ENCODE measurements around the gene BMP10.

The BMP10 gene

GRCh38 chr2:68825866-68826265 lies 45.3 kb downstream of the BMP10 start:
- no peak for DNase-seq (ENCODE audit: low read depth)
- no peak overlapping the region for H3K4me3 ChIP-seq (ENCODE audit: low read depth, low read length)
- TF ChIP-seq MAX (IDR thresholded peaks at IDR 0.05; ENCODE audit: low read depth, low read length) (no peak), CTCF (IDR thresholded peaks at IDR 0.05; ENCODE audit: low read depth, low read length) (no peak), POLR2A (IDR thresholded peaks at IDR 0.05; ENCODE audit: extremely low read depth, insufficient read length) (no peak)

- DNase-seq (ENCODE audit: low read depth): no peak
- no peak overlapping the region for H3K4me3 ChIP-seq (ENCODE audit: low read depth, low read length)
- TF ChIP-seq MYC (IDR thresholded peaks at IDR 0.05; ENCODE audit: low read depth, low read length) (no peak), CTCF (IDR thresholded peaks at IDR 0.05; ENCODE audit: low read depth, low read length) (no peak), POLR2A (IDR thresholded peaks at IDR 0.05; ENCODE audit: extremely low read depth, insufficient read length) (no peak)
Measured at GRCh38 chr2:68824831-68825230, 46.4 kb downstream of the BMP10 start.

GRCh38 chr2:68822207-68822872 lies 48.9 kb downstream of the BMP10 start:
- DNase-seq (ENCODE audit: low read depth): no peak
- H3K4me3 ChIP-seq (ENCODE audit: low read depth, low read length): no peak overlapping the region
- TF ChIP-seq MAX (IDR thresholded peaks at IDR 0.05; ENCODE audit: low read depth, low read length) (no peak), CTCF (IDR thresholded peaks at IDR 0.05; ENCODE audit: low read depth, low read length) (no peak), POLR2A (IDR thresholded peaks at IDR 0.05; ENCODE audit: extremely low read depth, insufficient read length) (no peak), MYC (IDR thresholded peaks at IDR 0.05; ENCODE audit: low read depth, low read length) (no peak)

- no peak for TF ChIP-seq CTCF (IDR thresholded peaks at IDR 0.05; ENCODE audit: low read depth, low read length)
- no peak for DNase-seq (ENCODE audit: low read depth)
- no peak overlapping the region for H3K4me3 ChIP-seq (ENCODE audit: low read depth, low read length)
Measured at GRCh38 chr2:68819556-68819955, 51.6 kb downstream of the BMP10 start.

- no peak overlapping the region for H3K4me3 ChIP-seq (ENCODE audit: low read depth, low read length)
- no peak for TF ChIP-seq MAX (IDR thresholded peaks at IDR 0.05; ENCODE audit: low read depth, low read length)
- DNase-seq (ENCODE audit: low read depth): no peak
Measured at GRCh38 chr2:68817306-68817705, 53.9 kb downstream of the BMP10 start.

Measured in NB4 (cell line).